GM18519 (cell line): ENCODE results near the gene FAM177B.

ENCODE experiments used
- ATAC-seq: cut with Tn5 transposase; IDR thresholded peaks from one replicate; pipeline ENCODE4 v1.9.1; 2021; ENCODE audit warnings: mild to moderate bottlenecking, moderate library complexity; ENCODE audit not compliant: unreplicated experiment, low FRiP score

Gene FAM177B

DNA sequence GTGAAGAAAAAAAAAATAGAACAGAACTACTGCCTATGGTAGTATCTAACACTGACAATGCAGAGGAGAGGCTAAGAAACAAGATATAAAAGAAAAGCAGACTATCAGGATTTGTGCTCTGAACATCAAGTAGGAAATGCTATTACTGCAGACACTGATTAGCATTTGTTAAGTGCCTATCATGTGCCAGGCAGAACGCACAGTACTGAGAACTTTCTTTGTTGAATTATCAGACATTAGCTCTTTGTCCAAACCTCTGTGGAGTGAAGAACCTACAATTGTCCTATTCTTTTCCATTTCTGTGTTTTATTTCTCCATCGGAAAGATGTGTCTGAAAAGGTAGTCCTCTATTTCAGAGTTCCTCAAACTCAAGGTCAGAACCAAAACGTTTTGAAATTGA lies 47.4 kb downstream of the FAM177B start:
- no peak for ATAC-seq

DNA sequence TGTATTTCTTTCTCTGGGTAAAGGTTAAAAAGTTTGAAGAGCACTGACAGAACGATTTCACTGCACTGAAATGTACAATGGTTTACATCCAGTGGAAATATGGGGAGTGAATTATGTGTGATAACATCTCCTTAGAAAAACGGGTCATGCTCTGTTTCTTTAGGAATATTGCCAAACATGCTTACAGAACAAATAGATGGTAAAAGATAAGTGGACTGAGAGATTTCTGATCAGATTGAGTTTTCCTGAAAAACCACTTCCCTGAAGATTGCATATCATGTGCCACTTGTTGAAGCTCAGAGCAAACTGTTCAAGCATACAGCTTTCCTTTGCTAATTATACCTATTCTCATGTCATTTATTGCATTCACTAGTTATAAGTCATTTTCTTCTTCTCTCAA lies 47.9 kb downstream of the FAM177B start:
- ATAC-seq: no peak

DNA sequence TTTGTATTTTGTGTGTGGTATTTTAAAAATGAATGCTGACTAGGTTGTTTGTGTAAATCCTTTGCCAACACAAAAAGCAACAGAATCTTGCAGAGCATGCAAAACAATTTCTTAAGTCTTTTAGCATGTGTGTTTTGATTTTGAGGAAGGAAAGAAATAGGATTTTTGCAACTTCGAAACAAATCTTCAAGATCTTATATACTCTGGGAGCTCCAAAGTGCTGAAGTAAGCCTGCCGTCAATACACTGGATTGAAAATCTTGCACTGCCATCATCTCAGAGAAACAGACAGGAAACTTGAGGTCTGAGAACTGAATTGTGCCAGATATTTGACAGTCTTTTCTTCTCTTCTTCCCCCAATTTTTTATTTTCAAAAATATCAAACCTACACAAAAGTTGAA lies 48.5 kb downstream of the FAM177B start:
- ATAC-seq: no peak

DNA sequence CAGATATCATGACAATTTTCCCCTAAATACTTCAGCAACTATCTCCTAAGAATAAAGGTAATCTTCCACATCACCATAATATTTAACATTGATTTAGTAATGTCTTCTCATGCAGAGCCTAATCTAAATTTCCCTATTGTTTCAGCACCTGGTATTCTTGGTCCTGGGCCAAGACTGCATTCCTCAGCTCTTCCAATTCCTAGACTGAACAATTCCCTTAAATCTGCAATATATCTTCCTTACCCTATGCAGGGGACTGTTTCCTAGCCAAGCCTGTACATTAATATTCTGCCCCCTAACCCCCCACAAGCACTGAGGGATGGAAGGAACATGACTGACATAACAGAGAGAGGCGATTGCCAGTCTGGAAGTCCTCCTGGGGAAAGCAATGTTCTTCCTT lies 49.1 kb downstream of the FAM177B start:
- no peak for ATAC-seq

DNA sequence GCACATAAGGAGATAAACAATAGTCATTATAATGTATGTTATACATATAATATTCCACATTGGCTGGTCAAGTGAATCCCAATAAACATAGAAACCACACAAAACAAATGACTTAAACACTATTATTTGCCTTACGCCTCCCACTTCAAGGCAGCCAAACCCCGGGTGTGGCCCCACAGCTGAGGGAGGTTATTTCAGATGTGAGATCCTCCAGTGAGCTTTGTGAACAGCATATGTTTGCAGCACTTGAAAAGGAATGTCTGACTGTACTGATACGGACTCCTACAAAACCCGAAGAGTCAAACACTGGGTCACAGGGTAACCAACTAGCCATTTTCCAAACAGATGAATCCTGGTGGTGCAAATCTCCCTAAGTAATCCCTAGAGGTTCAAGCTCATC lies 50.7 kb downstream of the FAM177B start:
- ATAC-seq: no peak

DNA sequence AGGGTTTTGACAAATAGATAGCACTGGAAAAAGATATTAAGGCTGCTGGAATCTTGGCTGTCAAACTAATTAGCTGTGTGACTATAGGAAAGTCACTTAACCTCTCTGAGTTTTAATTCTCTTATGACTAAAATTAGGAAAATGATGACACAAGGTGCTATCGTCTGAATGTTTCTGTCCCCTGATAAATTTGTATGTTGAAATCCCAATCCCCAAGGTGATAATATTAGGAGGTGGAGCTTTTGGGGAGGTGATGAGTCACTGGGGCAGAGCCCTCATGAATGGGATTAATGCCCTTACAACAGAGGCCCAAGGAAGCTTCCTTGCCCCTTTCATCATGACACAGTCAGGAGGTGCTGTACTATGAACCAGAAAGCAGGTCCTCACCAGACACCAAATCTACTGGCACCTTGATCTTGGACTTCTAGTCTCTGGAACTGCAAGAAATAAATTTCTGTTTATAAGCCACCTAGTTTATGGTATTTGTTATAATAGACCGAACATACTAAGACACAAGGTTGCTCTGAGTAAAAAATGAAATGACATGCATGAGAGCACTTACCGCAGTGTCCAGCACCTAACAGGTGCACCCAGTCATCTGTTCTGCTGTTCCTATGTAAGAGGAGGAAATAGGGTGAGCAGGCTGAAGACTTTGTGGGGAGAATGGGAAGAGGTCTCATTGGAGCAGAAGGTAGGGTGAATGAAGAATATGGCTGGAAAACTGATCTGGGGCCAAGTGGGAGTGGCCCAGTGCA lies 51.6 kb downstream of the FAM177B start:
- no peak for ATAC-seq

DNA sequence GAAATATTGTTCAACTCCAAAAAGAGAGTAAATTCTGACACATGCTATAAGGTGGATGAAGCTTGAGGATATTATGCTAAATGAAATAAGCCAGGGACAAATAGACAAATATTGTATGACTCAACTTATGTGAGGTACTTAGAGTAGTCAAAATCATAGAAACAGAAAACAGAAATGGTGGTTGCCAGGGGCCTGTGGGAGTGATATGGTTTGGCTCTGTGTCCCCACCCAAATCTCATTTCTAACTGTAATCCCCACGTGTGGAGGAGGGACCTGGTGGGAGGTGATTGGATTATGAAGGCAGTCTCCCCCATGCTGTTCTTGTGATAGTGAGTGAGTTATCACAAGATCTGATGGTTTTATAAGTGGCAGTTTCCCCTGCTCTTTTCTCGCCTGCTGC lies 53.1 kb downstream of the FAM177B start:
- no peak for ATAC-seq

DNA sequence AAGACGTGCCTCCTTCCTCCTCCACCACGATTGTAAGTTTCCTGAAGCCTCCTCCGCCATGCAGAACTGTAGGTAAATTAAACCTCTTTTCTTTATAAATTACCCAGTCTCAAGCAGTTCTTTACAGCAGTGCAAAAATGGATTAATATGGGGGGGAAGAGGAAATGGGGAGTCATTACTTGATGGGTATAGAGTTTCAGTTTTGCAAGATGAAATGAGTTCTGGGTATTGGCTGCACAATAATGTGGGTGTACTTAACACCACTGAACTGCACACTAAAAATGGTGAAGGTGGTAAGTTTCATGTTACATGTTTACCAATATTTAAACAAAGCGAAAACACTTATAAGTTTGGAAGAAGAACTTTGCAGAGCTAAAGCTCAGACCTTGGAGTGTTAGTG lies 53.5 kb downstream of the FAM177B start:
- ATAC-seq: no peak

DNA sequence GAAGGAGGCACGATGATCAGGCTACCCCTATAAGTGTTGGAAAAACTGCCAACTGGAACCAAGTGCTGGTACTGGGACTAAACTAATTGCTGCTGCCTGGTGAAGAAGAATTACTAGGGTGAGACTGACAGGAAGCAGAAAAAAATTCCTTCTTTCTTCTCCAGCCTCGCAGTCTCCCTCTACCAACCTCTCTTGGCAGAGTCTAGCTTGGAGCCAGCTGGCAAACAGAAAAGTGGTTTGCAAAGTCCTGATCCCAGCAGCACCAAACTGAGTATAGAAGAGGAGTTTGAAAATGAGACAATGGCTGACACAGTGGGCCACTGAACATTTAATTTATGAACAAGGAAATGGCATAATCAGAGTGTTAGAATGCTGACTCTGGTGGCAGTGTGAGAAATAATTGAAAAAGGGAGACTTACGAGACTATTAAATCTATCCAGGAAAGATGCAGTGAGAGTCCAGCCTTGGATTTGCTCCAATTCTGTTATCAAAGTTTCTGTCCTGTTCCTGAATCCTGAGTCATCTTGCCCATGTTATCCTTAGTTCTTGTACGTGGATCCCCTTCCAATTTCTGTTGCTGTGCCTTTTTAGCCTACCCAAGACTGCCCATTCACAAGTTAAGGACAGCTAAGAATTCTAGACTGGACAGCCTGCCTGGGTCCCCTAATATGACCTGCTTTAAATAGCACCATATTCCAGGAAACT lies 54.2 kb downstream of the FAM177B start:
- ATAC-seq: no peak

DNA sequence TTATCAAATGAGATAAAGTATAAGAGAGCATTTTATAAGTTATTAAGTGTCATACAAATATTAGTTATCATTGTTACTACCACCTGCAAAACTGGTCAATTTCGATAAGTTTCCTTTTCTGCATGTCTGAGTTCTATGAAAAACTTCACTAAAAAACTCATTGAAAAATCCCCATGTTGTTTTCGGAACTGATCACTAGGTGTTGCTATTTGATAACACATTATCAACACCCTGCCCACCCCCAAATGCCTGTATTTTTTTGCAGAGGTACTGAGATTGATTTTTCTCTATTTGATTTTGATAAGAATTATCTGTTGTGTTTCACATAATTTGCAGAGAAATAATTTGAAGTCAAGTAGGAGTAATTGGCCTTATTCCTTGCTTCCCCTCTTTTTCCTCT lies 55.7 kb downstream of the FAM177B start:
- no peak for ATAC-seq

DNA sequence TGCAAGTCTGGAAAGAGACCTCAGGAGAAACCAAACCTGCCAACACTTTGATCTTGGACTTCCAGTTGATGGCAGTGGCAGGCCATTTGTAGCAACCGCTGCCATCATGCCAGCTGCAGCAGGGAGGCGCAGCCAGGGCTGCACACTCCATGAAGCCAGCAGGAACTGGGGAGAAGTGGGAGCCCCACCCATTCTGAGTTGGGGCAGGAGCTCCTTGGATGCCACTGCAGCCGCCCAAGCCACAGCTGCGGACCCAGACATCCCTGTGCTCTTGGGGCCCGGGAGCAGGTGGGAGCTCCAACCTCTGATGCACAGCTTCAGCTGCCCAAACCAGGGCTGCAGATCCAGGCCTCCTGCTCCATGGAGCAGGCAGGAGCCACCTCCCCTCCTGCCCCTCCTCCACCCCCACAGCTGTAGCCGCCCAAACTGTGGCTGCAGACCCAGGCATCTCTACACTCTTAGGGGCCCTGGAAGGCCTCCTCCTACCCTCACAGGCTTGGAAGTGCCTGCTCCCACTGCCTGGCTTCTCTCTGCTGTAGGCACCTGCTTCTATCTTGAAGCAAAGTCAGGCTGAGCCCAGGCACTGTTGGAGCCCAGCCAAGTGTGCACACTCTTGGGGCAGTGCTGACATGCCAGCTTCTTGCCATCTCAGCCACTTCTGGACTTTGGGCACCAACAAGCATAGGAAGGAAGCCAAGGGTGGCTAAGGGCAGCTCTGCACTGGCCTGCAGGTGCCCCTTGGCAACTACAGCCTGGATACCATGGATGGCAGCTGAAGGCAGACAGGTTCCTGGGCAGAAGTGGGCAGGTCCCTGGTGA lies 57.9 kb downstream of the FAM177B start:
- ATAC-seq: no peak

DNA sequence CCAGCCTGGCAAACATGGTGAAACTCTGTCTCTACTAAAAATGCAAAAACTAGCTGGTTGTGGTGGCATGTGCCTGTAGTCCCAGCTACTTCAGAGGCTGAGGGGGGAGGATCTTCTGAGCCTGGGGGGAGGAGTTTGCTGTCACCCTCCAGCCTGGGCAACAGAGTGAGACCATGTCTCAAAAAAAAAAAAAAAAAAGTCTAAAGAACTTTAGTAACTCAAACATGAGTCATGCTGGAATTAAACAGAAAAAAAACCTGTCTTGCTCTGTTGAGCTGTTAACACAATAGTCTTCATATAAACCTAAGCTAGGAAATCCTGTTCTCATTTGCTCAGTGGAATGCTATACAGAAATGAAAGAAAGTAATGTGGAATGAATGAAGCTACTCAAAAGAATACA lies 61.1 kb downstream of the FAM177B start:
- no peak for ATAC-seq

DNA sequence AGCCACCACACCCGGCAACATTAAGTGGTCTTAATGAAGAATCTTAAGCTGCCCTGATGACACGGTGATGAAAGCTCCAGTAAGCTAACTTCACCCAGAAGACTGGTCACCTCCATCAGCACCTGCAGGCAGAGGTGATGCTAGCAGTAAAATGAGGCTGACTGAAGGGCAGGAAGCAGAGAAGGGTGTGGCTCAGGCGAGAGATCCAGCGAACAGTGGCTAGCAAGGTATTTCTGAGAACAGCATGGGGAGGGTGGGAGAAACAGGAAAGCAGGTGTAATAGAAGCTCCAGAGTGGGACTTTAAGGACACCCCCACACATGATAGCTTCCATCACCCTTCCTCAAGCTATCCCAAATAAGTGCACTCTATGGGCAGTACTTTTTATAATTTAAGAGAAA lies 62.0 kb downstream of the FAM177B start:
- ATAC-seq: no peak
